ENCODE measurements around the gene NOD2.

DNA sequence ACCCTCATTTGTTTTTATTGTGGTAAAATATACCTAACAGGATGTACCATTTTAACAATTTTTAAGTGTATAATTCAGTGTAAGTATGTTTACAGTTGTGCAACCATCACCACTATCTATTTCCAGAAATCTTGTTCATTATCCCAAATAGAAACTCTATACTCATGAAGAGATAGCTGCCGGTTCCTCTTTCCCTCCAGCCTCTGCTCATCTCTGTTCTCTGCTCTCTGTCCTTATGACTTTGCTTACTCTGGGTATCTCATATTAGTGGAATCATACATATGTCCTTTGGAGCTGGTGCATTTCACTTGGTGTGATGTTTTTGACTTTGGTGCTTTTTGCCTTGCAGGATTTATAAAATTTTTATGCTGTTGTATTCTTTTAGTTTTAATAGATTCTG, 67.9 kb downstream of the NOD2 start:
- TF ChIP-seq, protein P1, sequence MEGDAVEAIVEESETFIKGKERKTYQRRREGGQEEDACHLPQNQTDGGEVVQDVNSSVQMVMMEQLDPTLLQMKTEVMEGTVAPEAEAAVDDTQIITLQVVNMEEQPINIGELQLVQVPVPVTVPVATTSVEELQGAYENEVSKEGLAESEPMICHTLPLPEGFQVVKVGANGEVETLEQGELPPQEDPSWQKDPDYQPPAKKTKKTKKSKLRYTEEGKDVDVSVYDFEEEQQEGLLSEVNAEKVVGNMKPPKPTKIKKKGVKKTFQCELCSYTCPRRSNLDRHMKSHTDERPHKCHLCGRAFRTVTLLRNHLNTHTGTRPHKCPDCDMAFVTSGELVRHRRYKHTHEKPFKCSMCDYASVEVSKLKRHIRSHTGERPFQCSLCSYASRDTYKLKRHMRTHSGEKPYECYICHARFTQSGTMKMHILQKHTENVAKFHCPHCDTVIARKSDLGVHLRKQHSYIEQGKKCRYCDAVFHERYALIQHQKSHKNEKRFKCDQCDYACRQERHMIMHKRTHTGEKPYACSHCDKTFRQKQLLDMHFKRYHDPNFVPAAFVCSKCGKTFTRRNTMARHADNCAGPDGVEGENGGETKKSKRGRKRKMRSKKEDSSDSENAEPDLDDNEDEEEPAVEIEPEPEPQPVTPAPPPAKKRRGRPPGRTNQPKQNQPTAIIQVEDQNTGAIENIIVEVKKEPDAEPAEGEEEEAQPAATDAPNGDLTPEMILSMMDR (IDR thresholded peaks at IDR 0.05): no peak
- TF ChIP-seq EZH2 (IDR thresholded peaks at IDR 0.05) (no peak), EZH2phosphoT487 (IDR thresholded peaks at IDR 0.05) (no peak)

Measured in neural progenitor cell (in vitro differentiated cells).